Gastroesophageal sphincter (tissue), 3 donors: ENCODE results near the gene RETREG1.

Source experiments
- POLR2A ChIP-seq, 2 donors: fragments of 450-650 bp; IDR thresholded peaks; one replicate each; pipeline ENCODE4 v1.6.1; 2017; ENCODE audit warnings: antibody characterized with exemption in 2 of 2, mild to moderate bottlenecking in 2 of 2, moderate library complexity in 1 of 2
- POLR2AphosphoS5 ChIP-seq: sonication (generic); formaldehyde crosslinking; IDR thresholded peaks from one replicate; pipeline ENCODE4 v1.6.1; 2017; ENCODE audit warnings: antibody characterized with exemption
- TF ChIP-seq, protein P1 (sequence below), 4 experiments: fragments of 200-600 bp in 2 of 4; fragments of 450-650 bp in 2 of 4; sonication (generic) in 1 of 4; IDR thresholded peaks; one replicate each; pipeline ENCODE4 v1.5.1; 2017 to 2019; ENCODE audit warnings: antibody characterized with exemption in 4 of 4, mild to moderate bottlenecking in 2 of 4, moderate library complexity in 2 of 4

GRCh38 chr5:16573401-16573800, 43.4 kb downstream of the RETREG1 start:
- TF ChIP-seq, protein P1, sequence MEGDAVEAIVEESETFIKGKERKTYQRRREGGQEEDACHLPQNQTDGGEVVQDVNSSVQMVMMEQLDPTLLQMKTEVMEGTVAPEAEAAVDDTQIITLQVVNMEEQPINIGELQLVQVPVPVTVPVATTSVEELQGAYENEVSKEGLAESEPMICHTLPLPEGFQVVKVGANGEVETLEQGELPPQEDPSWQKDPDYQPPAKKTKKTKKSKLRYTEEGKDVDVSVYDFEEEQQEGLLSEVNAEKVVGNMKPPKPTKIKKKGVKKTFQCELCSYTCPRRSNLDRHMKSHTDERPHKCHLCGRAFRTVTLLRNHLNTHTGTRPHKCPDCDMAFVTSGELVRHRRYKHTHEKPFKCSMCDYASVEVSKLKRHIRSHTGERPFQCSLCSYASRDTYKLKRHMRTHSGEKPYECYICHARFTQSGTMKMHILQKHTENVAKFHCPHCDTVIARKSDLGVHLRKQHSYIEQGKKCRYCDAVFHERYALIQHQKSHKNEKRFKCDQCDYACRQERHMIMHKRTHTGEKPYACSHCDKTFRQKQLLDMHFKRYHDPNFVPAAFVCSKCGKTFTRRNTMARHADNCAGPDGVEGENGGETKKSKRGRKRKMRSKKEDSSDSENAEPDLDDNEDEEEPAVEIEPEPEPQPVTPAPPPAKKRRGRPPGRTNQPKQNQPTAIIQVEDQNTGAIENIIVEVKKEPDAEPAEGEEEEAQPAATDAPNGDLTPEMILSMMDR (IDR thresholded peaks at IDR 0.05), result no peak
- TF ChIP-seq POLR2AphosphoS5, result no peak
- no peak for TF ChIP-seq POLR2A (IDR thresholded peaks at IDR 0.05)
